ENCODE data around the gene FKBP8.

GRCh38 chr19:18589380-18590272 lies 46.3 kb upstream of the FKBP8 start:
- TF ChIP-seq, protein P1, sequence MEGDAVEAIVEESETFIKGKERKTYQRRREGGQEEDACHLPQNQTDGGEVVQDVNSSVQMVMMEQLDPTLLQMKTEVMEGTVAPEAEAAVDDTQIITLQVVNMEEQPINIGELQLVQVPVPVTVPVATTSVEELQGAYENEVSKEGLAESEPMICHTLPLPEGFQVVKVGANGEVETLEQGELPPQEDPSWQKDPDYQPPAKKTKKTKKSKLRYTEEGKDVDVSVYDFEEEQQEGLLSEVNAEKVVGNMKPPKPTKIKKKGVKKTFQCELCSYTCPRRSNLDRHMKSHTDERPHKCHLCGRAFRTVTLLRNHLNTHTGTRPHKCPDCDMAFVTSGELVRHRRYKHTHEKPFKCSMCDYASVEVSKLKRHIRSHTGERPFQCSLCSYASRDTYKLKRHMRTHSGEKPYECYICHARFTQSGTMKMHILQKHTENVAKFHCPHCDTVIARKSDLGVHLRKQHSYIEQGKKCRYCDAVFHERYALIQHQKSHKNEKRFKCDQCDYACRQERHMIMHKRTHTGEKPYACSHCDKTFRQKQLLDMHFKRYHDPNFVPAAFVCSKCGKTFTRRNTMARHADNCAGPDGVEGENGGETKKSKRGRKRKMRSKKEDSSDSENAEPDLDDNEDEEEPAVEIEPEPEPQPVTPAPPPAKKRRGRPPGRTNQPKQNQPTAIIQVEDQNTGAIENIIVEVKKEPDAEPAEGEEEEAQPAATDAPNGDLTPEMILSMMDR (IDR thresholded peaks at IDR 0.05): no peak
- TF ChIP-seq POLR2AphosphoS5 (IDR thresholded peaks at IDR 0.05; ENCODE audit: insufficient read depth in 1 of 2, low read depth in 1 of 2) (peak in 1 of 2 donors; percentile 46), POLR2A (IDR thresholded peaks at IDR 0.05) (no peak)

Data from vagina (tissue), 2 donors.